CD14-positive monocyte (primary cell): ENCODE results near the gene MITF. TPM values are rescaled to one million over a fixed set of nuclear protein-coding genes. Genes with fewer than 3 reads are reported as not detected.

ENCODE experiments used
- DNase-seq, 3 donors: peaks; one replicate each; pipeline ENCODE4 v3.0.0-alpha.2; 2011 to 2022
- H2AFZ ChIP-seq: 2 replicates; pipeline ENCODE4 v1.6.0; 2012; ENCODE audit warnings: mild to moderate bottlenecking, low read depth, low read length, inconsistent platforms; ENCODE audit not compliant: insufficient read depth, poor library complexity, severe bottlenecking
- H3K27ac ChIP-seq, 2 donors: 1 replicate in 1 of 2; 2 replicates in 1 of 2; pipeline ENCODE4 v1.5.1; 2012 to 2013; ENCODE audit warnings: low read length in 2 of 2, control low read depth in 1 of 2, inconsistent platforms in 1 of 2, low read depth in 1 of 2, mild to moderate bottlenecking in 1 of 2
- H3K27me3 ChIP-seq, 2 donors: one replicate each; pipeline versions ENCODE4 v1.6.0 to v1.6.1; 2011 to 2013; ENCODE audit warnings: low read length in 2 of 2; ENCODE audit not compliant: control insufficient read depth in 2 of 2, insufficient read depth in 2 of 2
- H3K36me3 ChIP-seq, 2 donors: replicated peaks in 1 of 2; 1 replicate in 1 of 2; 2 replicates in 1 of 2; pipeline versions ENCODE4 v1.5.1 to v1.6.1; 2012 to 2013; ENCODE audit warnings: low read length in 2 of 2, control low read depth in 1 of 2, inconsistent platforms in 1 of 2, mild to moderate bottlenecking in 1 of 2; ENCODE audit not compliant: insufficient read depth in 2 of 2, control insufficient read depth in 1 of 2
- H3K4me1 ChIP-seq, 2 donors: 1 replicate in 1 of 2; 2 replicates in 1 of 2; pipeline versions ENCODE4 v1.5.1 to v1.6.1; 2012 to 2013; ENCODE audit warnings: low read length in 2 of 2, control low read depth in 1 of 2, inconsistent platforms in 1 of 2, mild to moderate bottlenecking in 1 of 2, moderate library complexity in 1 of 2; ENCODE audit not compliant: insufficient read depth in 2 of 2, control insufficient read depth in 1 of 2
- H3K4me2 ChIP-seq: replicated peaks from 2 replicates; pipeline ENCODE3; 2012; ENCODE audit warnings: low read length, moderate library complexity, mild to moderate bottlenecking; ENCODE audit not compliant: poor library complexity, severe bottlenecking; ENCODE audit errors: extremely low read depth
- H3K4me3 ChIP-seq, 3 experiments: fragments of 200-600 bp in 1 of 3; sonication (generic) in 1 of 3; replicated peaks in 1 of 3; 1 replicate in 2 of 3; 2 replicates in 1 of 3; pipeline ENCODE4 v1.5.1; 2011 to 2013; ENCODE audit warnings: low read length in 3 of 3, mild to moderate bottlenecking in 3 of 3, control low read depth in 2 of 3, low read depth in 2 of 3, inconsistent platforms in 1 of 3, moderate library complexity in 1 of 3
- H3K79me2 ChIP-seq: 2 replicates; pipeline ENCODE4 v1.6.0; 2012; ENCODE audit warnings: mild to moderate bottlenecking, control low read depth, inconsistent platforms, low read length, moderate library complexity; ENCODE audit not compliant: insufficient read depth
- H3K9ac ChIP-seq: 2 replicates; pipeline ENCODE4 v1.6.0; 2017; ENCODE audit warnings: low read length, mild to moderate bottlenecking; ENCODE audit not compliant: insufficient read depth, poor library complexity, severe bottlenecking
- H3K9me3 ChIP-seq, 2 donors: replicated peaks in 1 of 2; 1 replicate in 1 of 2; 2 replicates in 1 of 2; pipeline versions ENCODE4 v1.5.1 to v1.6.1; 2012 to 2013; ENCODE audit warnings: low read length in 2 of 2, control low read depth in 1 of 2; ENCODE audit not compliant: control insufficient read depth in 1 of 2, insufficient read depth in 1 of 2
- H4K20me1 ChIP-seq: 2 replicates; pipeline ENCODE4 v1.6.0; 2012; ENCODE audit warnings: mild to moderate bottlenecking, low read length, control low read depth, moderate library complexity; ENCODE audit not compliant: insufficient read depth
- H3K27ac Mint-ChIP-seq, 7 donors: one replicate each; pipeline ENCODE4 v1.8.0; 2020; ENCODE audit warnings: mild to moderate bottlenecking in 7 of 7, mixed read lengths in 7 of 7, moderate library complexity in 6 of 7, inconsistent platforms in 2 of 7
- H3K27me3 Mint-ChIP-seq, 3 donors: one replicate each; pipeline ENCODE4 v1.8.0; 2021 to 2022; ENCODE audit warnings: low read depth in 3 of 3, mild to moderate bottlenecking in 3 of 3, mixed read lengths in 3 of 3, moderate library complexity in 3 of 3, inconsistent platforms in 1 of 3
- H3K36me3 Mint-ChIP-seq, 2 donors: one replicate each; pipeline ENCODE4 v1.8.0; 2020; ENCODE audit warnings: mixed read lengths in 2 of 2, inconsistent platforms in 1 of 2, mild to moderate bottlenecking in 1 of 2
- H3K4me1 Mint-ChIP-seq: one replicate; pipeline ENCODE4 v1.8.0; 2020; ENCODE audit warnings: mild to moderate bottlenecking, mixed read lengths
- H3K4me3 Mint-ChIP-seq, 2 donors: one replicate each; pipeline ENCODE4 v1.8.0; 2020; ENCODE audit warnings: mild to moderate bottlenecking in 2 of 2, mixed read lengths in 2 of 2, moderate library complexity in 1 of 2
- H3K9me3 Mint-ChIP-seq, 7 donors: one replicate each; pipeline ENCODE4 v1.8.0; 2020 to 2022; ENCODE audit warnings: mixed read lengths in 7 of 7, mild to moderate bottlenecking in 6 of 7, moderate library complexity in 6 of 7, inconsistent platforms in 2 of 7
- WGBS: methylation state at CpG from one replicate; pipeline ENCODE4 v1.1.5; 2013; ENCODE audit warnings: missing lambda C conversion rate; ENCODE audit not compliant: insufficient coverage; 5-methylcytosine and 5-hydroxymethylcytosine counted together
- intact Hi-C, 2 donors: fragments of 100-400 bp; cut with micrococcal nuclease; formaldehyde crosslinking; loops; one replicate each; pipeline versions ENCODE4 v1.15.0 to v1.15.1; 2023
- polyA plus RNA-seq, 3 donors: library from polyadenylated mRNA; depleted of rRNA in 1 of 3; unstranded in 2 of 3; stranded (reverse) in 1 of 3; fragments of 300-500 nt in 2 of 3; fragments of >200 nt in 1 of 3; fragmentation: Illumina TruSeq in 2 of 3; gene quantifications; 1 replicate in 2 of 3; 2 replicates in 1 of 3; pipeline ENCODE4 v1.2.3, GENCODE V29; 2012 to 2021
- TF ChIP-seq, protein P1 (sequence below): fragments of 200-600 bp; IDR thresholded peaks from one replicate; pipeline ENCODE4 v1.8.0; 2022; ENCODE audit warnings: antibody characterized with exemption, mild to moderate bottlenecking

The MITF gene
- polyA plus RNA-seq, 3 donors, result 7.0 to 15.1 (median 12.1) TPM

DNA sequence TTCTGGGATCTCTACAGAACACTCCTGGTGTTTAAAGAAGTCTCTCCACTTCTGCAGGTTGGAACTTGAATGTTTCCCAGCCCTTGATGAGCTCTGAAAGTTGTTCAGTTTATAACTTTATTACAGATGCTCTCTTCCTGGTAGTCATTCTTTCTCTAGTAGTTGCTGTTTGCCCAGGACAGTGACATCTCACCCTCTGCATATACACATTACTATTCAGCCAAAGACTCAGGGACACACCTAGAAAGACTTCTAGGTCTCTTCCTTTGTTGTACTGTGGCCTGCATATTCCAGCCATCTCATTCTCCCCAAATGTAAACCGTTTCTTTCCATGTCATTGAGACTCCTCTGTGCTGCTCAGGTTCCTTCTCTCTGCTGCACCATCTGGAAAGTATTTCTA is 76.7 kb downstream of the MITF start:
- Mint-ChIP-seq H3K27ac (no peak overlapping the region), H3K9me3 (no peaks in the 10 kb centered on the region), H3K4me3 (no peak overlapping the region), H3K4me1 (peaks cover 27% of the 10 kb centered on the region), H3K36me3 (no peaks in the 10 kb centered on the region), H3K27me3 (peaks cover 0 to 2% (median 0%) of the 10 kb centered on the region in 3 donors)
- peaks cover 12 to 17% of the 10 kb centered on the region in 2 donors for H3K4me1 ChIP-seq
- H3K27ac ChIP-seq, result no peak overlapping the region
- no peaks in the 10 kb centered on the region for H4K20me1 ChIP-seq
- DNase-seq, result no peak
- H3K36me3 ChIP-seq, result no peaks in the 10 kb centered on the region
- H3K9ac ChIP-seq, result no peak overlapping the region
- TF ChIP-seq, protein P1, sequence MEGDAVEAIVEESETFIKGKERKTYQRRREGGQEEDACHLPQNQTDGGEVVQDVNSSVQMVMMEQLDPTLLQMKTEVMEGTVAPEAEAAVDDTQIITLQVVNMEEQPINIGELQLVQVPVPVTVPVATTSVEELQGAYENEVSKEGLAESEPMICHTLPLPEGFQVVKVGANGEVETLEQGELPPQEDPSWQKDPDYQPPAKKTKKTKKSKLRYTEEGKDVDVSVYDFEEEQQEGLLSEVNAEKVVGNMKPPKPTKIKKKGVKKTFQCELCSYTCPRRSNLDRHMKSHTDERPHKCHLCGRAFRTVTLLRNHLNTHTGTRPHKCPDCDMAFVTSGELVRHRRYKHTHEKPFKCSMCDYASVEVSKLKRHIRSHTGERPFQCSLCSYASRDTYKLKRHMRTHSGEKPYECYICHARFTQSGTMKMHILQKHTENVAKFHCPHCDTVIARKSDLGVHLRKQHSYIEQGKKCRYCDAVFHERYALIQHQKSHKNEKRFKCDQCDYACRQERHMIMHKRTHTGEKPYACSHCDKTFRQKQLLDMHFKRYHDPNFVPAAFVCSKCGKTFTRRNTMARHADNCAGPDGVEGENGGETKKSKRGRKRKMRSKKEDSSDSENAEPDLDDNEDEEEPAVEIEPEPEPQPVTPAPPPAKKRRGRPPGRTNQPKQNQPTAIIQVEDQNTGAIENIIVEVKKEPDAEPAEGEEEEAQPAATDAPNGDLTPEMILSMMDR, result no peak
- intact Hi-C loops, result no loop called here
- H3K27me3 ChIP-seq, result no peaks in the 10 kb centered on the region
- H2AFZ ChIP-seq, result no peak overlapping the region
- H3K4me3 ChIP-seq, result no peak overlapping the region
- H3K4me2 ChIP-seq, result no peak overlapping the region
- H3K9me3 ChIP-seq, result no peaks in the 10 kb centered on the region
- WGBS, result 78% methylated on average over 1 of the region's 1 CpG
- no peaks in the 10 kb centered on the region for H3K79me2 ChIP-seq

DNA sequence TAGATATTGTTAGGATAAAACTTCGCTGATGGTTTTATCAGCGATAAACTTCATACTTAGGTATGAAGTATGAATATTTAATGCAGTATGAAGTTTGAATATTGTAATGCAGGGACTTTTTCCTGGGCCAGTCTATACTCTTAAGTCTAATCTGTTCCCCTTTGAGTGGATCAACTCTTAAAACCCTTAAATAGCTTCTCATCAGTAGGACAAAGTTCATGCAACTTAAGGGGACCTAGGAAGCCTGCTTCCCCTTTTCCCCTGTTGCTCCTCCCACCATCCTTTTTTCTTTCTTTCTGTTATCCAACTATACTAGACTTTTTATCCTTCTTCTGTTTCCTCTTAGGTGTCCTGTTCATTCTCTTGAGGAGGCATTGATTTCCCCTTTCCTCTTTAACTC is 78.7 kb downstream of the MITF start:
- WGBS, result no CpG with 5 or more reads among the region's 2 CpGs
- Histone ChIP-seq H4K20me1 (no peaks in the 10 kb centered on the region), H3K36me3 (no peaks in the 10 kb centered on the region), H3K4me2 (no peak overlapping the region), H3K4me1 (peaks cover 9 to 21% of the 10 kb centered on the region in 2 donors), H2AFZ (no peak overlapping the region), H3K27me3 (no peaks in the 10 kb centered on the region), H3K9ac (no peak overlapping the region), H3K79me2 (no peaks in the 10 kb centered on the region), H3K27ac (no peak overlapping the region), H3K4me3 (no peak overlapping the region), H3K9me3 (no peaks in the 10 kb centered on the region)
- Mint-ChIP-seq H3K9me3 (no peaks in the 10 kb centered on the region), H3K27ac (no peak overlapping the region), H3K4me1 (peaks cover 25% of the 10 kb centered on the region), H3K36me3 (no peaks in the 10 kb centered on the region), H3K4me3 (no peak overlapping the region), H3K27me3 (peaks cover 0 to 2% (median 0%) of the 10 kb centered on the region in 3 donors)
- intact Hi-C loops, result no loop called here
- DNase-seq, result no peak
- TF ChIP-seq, protein P1, result no peak
